NOMO-1 treated with dmso at 0.1 percent for 144 hours (cell line): Measurements from ENCODE around the gene KIFBP.
A peak's percentile ranks its signal among the peaks of the same experiment; 100 is the strongest.
"Not testable (repeated sequence)": the region's sequence is repeated elsewhere in the genome, so short reads cannot be mapped to it uniquely, and the experiment has no call there.

Experiments used
- DNase-seq: peaks from one replicate; lab custom pipeline; 2025; ENCODE audit not compliant: unreplicated experiment; lab: John Stamatoyannopoulos, UW

Gene KIFBP, protein sequence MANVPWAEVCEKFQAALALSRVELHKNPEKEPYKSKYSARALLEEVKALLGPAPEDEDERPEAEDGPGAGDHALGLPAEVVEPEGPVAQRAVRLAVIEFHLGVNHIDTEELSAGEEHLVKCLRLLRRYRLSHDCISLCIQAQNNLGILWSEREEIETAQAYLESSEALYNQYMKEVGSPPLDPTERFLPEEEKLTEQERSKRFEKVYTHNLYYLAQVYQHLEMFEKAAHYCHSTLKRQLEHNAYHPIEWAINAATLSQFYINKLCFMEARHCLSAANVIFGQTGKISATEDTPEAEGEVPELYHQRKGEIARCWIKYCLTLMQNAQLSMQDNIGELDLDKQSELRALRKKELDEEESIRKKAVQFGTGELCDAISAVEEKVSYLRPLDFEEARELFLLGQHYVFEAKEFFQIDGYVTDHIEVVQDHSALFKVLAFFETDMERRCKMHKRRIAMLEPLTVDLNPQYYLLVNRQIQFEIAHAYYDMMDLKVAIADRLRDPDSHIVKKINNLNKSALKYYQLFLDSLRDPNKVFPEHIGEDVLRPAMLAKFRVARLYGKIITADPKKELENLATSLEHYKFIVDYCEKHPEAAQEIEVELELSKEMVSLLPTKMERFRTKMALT

DNA sequence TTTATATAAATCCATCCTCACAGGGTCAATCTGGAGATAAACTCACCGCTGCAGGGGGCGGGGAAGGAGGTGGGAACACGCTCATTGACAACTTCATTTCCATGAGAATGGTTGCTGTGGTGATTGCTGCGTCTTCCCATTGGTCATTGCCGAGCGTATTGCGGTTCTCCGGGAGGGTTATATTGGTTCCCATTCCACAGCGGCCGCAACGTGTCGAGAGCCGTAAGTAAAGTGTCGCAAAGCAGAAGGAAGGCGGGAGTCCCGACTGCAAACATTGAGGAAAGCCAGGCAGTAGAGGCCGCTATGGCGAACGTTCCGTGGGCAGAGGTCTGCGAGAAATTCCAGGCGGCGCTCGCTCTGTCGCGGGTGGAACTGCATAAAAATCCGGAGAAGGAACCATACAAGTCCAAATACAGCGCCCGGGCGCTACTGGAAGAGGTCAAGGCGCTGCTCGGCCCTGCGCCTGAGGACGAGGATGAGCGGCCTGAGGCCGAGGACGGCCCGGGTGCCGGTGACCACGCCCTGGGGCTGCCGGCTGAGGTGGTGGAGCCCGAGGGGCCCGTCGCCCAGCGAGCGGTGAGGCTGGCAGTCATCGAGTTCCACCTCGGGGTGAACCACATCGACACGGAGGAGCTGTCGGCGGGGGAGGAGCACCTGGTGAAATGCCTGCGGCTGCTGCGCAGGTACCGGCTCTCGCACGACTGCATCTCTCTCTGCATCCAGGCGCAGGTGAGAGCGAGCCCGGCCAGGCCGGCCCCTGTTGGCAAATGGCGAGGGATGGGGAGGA, at the start of gene KIFBP:
Gene KIFBP, plus strand, starts transcription at position 274 of the 787 bp plus-strand sequence. Its CDS starts 30 bp downstream, at position 304.
- DNase-seq: peak; percentile 94

DNA sequence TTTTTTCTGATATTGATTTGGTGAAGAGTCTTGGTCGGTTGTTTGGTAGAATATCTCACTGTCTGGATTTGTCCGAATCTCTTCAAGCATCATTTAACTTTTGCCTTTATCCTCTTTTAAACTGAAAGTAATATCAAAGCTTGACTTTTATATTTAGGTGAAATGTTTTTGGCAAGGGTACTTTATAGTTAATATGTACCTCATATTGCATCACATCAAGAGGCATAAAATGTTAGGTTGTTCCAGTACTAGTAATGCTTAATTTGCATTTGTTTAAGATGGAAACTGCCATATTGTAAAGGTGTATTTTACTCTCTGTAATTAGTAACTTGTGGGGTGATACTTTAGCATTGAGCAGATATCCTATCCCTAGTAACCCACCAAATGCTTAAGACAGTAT, 49.7 kb upstream of the KIFBP start:
- no peak for DNase-seq

DNA sequence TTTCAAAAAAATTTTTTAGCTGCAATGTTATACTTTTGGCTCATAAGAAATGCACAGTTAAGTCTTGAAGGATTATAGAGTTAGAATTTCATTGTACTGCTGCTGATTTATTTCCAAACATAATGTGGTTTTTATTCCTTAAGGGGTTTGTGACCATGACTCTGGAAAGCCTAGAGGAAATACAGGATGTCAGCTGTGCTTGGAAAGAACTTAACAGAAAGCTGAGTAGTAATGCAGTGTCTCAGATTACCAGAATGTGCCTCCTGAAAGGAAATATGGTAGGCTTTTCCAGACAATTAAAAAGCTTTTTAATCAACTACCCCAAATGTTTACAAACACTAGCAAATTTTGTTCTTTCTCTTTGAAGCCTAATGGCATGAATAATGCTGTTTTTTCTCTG, 47.7 kb upstream of the KIFBP start:
- DNase-seq: not testable (repeated sequence)

DNA sequence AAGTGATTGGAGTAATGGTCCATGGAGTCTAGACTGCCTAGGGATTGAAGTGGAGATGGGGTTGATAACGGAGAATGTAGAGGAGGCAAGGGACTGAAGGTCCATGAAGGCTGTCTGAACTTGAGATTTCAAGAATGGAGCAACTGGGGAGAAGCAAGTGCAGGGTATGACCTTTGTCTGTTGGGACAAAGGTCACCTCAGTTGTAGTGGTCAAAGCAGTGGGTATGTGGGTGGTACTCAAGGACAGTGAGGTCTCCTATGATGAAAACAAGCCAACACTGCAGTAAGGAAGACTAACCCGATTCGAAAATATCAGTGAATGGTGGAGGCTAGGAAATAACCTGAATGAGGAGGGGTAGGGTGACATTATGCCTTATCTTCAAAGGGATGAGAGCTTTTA, 38.0 kb upstream of the KIFBP start:
- DNase-seq: no peak

DNA sequence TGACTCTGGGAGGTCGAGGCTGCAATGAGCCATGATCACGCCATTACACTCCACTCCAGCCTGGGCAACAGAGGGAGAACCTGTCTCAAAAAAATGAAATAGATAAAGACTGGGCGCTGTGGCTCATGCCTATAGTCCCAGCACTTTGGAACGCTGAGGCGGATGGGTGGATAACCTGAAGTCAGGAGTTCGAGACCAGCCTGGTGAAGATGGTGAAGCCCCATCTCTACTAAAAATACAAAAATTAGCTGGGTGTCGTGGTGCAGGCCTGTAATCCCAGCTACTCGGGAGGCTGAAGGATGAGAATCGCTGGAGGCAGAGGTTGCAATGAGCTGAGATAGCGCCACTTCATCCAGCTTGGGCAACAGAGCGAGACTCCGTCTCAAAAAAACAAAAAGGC, 33.7 kb upstream of the KIFBP start:
- DNase-seq: no peak

DNA sequence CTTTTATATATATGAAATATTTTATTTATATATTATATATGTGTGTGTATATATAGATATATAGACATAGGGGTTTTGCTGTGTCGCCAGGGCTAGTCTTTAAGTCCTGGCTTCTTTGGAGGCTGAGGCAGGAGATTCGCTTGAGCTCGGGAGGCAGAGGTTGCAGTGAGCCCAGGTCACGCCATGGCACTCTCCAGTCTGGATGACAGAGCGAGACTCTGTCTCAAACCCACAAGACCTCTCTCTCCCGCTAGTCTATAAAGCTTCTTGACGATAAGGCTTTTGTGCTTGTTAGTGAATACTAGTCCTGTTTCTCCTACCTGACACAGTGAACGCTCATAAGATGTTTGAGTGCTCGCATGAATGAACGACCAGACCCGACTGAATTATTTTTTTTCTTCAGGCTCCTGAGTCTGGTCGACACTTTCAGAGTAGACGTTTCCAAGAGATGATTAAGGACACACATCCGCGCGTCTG, 33.2 kb upstream of the KIFBP start:
- no peak for DNase-seq

DNA sequence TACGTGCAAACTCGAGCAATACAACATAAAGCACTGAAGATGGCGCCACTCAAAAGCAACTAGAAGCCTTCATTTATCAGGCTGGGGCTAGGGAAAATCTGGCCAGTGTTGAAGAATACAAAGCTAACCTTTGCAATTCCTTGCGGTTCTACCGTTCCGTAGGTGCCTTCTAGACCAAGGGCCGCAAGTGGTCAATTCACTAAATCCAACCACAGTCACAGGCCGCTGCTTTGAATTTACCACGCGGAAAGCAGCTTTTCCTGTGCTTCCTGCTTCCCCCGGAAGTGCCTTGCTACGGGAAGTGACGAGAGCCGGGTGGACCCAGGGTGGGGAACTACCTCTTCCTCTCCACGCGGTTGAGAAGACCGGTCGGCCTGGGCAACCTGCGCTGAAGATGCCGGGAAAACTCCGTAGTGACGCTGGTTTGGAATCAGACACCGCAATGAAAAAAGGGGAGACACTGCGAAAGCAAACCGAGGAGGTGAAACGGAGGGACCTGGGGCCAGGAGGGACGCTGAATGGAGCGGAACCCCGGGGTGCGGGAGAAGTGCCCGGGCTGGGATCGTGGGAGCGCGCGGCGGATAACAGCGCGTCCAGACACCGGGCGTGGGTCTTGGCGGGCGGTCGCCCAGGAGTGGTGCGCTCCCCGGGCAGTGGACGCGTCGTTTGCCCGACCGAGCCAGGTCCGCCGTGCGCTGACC, 32.6 kb upstream of the KIFBP start, which contains the start of gene DDX21:
Gene DDX21, plus strand, starts transcription at position 339 of the 701 bp plus-strand sequence. Its CDS starts 56 bp downstream, at position 395.
- DNase-seq: peak; percentile 84

DNA sequence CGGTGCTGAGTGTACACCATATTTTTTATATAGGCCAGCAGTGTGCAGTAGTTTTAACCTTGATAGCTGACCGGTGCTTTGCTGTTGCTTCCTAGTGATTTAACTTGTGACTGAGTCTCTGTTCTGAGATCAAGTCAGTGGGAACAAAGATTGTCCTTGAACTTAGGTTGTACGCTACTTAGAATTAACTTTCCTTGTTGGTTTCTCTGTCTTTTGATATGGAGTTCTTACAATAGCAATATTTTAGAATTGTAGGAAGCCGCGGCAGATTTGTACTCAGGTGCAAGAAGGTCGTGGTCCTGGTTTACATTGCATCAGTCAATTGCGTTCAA, 31.4 kb upstream of the KIFBP start:
- DNase-seq: no peak

DNA sequence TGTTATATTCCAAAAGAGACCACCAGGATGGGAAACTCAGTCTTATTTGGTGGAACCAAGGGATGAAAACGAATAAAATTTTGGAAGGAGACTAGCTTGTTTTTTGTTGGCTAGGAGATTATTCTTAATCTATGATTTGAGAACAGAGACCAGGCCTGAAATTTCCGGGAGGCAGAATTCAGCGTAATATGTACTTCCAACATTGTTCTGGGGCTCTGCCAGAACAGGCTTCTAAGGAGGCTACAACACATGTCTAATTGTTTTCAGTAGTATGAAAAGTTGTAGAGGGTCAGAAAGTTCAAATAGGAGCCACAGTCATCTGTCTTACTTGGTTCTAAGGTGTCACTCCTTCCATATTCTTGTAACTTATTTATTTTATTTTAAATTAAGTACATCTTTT, 30.9 kb upstream of the KIFBP start:
- DNase-seq: no peak

DNA sequence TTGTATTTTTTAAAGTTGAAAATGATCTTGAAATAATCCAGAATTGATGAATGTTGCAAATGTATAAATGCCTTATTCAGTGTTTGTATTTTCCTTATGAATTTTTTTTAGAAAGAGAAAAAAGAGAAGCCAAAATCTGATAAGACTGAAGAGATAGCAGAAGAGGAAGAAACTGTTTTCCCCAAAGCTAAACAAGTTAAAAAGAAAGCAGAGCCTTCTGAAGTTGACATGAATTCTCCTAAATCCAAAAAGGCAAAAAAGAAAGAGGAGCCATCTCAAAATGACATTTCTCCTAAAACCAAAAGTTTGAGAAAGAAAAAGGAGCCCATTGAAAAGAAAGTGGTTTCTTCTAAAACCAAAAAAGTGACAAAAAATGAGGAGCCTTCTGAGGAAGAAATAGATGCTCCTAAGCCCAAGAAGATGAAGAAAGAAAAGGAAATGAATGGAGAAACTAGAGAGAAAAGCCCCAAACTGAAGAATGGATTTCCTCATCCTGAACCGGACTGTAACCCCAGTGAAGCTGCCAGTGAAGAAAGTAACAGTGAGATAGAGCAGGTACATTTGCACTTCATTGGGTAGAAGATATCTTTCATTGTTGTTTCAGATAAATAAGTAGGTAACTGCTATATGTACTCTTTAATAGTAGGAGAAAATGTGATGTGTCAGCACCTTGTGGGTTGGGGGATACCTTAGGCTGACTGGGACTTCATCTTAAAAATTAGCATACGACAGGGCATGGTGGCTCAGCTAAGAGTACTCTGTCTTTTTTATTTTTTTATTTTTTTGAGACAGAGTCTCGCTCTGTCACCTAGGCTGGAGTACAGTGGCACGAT, 28.7 kb upstream of the KIFBP start:
- DNase-seq: no peak

DNA sequence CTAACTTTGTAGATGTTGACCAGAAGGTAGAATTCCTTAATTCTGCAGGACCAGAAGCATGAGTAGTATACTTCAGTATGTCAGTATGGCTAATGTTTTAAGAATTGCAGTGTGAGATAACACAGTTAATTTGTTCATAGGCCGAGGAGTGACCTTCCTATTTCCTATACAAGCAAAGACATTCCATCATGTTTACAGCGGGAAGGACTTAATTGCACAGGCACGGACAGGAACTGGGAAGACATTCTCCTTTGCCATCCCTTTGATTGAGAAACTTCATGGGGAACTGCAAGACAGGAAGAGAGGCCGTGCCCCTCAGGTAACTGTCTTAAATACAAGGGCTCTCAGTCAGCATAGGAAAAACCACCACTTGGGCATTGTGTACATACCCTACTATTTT, 25.5 kb upstream of the KIFBP start:
- DNase-seq: no peak

DNA sequence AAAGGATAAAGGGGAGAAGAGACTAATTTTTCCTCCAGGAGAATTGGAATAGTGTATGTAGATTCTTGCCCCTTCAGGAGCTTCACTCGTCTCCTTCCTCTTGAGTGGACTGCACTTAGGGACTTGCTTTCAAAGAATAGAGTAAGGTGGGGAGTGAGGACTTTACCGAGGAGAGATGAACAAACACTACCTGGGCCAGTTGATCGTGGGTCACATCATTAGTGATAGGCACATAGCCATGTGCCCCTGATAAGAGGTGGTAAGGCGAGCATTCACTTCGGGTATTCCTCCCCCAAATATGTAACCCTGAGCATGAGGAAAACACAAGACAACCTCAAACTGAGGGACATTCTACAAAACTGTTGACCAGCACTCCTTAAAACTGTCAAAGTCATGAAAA, 14.6 kb upstream of the KIFBP start:
- no peak for DNase-seq

DNA sequence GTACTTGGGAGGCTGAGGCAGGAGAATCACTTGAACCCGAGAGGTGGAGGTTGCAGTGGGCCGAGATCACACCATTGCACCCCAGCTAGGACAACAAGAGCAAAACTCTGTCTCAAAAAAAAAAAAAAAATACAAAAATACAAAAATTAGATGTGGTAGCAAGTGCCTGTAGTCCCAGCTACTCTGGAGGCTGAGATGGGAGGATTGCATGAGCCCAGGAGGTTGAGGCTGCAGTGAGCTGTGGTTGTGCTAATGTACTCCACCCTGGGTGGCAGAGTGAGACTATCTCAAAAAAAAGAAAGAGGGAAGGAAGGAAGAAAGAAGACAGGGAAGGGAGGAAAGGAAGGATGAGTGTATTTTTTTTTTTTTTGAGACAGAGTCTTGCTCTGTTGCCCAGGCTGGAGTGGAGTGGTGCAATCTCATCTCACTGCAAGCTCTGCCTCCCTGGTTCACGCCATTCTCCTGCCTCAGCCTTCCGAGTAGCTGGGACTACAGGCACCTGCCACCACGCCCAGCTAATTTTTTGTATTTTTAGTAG, 12.6 kb upstream of the KIFBP start:
- DNase-seq: not testable (repeated sequence)

DNA sequence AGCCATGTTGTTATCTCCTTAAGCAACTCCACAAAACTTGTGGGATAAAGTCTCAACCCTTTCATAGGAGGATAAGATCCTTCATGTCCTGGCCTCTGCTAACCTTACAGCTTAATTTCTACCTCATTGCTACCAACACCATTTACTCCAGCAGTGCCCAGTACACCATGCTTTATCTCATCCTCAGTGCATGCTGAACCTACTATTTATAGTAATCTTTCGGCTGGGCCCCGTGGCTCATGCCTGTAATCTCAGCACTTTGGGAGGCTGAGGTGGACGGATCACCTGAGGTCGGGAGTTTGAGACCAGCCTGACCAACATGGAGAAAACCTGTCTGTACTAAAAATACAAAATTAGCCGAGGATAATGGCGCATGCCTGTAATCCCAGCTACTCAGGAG, 8.9 kb upstream of the KIFBP start:
- DNase-seq: not testable (repeated sequence)

DNA sequence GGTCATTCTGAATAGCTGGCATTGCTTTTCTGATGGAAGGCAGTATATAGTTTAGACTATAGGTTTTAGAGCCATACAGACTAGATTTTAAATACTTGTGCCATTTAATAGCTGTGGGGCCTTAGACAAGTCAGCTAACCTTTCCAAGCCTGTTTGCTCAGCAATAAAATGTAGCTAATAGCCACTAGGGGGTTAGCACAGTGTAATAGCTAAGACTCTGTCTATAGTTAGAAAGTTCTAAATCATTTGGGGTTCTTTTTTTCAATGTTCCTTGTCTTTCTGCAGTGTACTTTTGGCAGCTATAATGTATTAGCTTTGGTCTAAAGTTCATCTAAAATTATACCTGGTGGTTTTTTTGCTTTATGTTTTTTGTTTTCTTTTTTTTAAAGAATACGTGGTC, 7.5 kb upstream of the KIFBP start:
- no peak for DNase-seq

DNA sequence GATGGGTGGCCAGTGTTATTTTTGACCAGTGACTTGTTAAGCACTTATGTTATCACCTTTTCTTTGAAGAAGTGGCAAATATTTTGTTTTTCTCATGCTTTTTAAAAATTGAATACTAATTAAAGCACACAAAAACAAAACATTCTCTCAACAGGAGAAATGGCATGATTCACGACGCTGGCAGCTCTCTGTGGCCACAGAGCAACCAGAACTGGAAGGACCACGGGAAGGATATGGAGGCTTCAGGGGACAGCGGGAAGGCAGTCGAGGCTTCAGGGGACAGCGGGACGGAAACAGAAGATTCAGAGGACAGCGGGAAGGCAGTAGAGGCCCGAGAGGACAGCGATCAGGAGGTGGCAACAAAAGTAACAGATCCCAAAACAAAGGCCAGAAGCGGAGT, 6.2 kb upstream of the KIFBP start:
- DNase-seq: no peak

DNA sequence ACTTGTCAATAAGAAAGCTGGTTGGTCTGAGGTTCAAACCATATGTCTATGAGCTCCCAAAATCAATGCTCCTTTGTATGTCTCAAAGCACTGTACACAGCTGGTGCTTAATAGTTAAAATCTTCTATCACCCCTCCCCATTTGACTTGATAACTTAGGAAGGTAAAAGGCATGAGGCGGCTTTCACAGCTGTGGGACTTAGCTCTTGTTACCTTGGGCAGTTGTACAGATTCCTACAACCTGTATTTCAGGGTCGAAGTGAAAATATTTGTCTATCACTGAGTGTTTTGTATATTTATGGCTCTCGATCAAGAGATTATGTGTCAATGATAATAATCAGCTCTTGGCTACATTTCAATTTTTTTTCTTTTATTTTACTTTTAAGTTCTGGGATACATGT, 992 bp upstream of the KIFBP start:
- no peak for DNase-seq

DNA sequence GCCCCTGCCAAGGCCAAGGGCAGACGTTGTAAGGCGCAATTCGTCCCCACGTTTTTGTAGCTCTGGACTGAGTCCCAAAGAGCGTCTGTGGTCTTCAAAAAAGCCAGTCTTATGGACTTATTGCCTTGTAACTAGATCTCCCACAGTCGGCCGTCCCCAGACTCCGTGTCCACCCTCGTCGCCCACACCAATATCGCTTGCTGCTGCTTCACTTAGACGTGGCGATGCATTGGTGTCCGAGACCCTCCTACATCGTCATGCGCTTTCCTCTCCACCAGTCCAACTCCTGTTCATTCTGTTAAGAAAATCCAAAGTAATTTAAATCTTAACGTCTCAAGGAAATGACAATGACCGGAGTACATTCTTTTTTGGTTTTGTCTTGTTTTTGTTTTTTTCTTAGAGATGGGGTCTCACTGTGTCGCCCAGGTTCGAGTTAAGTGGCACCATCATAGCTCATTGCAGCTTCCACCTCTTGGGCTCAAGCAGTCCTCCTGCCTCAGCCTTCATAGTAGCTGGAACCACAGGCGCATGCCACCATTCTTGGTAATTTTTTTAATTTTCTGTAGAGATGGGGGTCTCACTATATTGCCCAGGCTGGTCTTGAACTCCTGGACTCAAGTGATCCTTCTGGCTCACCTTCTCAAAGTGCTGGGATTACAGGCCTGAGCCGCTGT, 851 bp downstream of the KIFBP start:
- no peak for DNase-seq

DNA sequence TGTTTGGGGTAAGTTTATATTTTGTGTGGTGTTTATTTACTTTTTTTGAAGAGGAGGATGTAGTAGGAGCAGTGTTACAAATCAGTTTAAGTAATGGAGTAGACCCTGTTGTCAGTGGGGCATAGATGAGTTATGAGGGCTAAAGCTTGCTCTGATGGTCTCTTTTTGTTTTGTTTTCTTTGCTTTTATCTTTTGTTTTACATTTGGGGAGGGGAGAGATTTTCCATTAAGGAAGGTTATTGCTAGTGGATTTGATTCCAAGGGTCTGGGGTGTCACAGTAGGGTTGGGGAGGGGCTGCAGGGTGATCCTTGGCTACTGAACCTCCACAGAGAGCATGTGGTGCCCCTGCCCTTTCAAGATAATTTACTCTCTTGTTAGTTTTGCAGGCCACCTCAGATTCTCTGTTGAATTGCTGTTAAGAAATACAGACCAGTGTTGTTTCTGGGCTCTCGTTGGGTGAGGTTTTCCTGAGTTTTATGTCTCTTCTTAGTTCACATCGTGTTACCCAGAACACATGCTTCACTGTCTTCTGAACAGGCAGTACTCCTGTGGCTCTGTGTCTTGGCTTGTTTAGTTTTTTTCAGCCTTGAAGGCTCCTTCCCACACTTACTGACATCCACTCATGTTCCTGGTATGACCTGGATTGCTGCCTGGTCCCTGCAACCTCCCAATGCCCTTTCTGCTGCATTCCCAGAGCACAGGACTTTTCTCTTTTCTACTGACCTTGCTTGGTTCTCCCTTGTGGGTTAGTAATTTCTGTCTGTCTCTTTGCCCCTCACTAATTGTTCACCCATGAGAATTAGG, 4.2 kb downstream of the KIFBP start:
- DNase-seq: no peak
